Skin epidermis (tissue), 12 donors: ENCODE data around the gene RNF207.

ENCODE experiments used
- H3K27ac ChIP-seq, 21 experiments: fragments of 200-600 bp; sonication (generic) in 11 of 21; one replicate each; pipeline ENCODE4 v1.5.0; 2020; ENCODE audit warnings: mild to moderate bottlenecking in 3 of 21, inconsistent platforms in 2 of 21, moderate library complexity in 2 of 21
- H3K4me3 ChIP-seq, 7 experiments: fragments of 200-600 bp; sonication (generic) in 2 of 7; one replicate each; pipeline ENCODE4 v1.5.0; 2020; ENCODE audit warnings: inconsistent platforms in 2 of 7, mild to moderate bottlenecking in 2 of 7, moderate library complexity in 1 of 7

RNF207 gene

GRCh38 chr1:6197746-6198427, 8.0 kb upstream of the RNF207 start:
- H3K4me3 ChIP-seq, result peak overlapping the region; percentile 85 to 100 (median 95)
- peak overlapping the region in 3 of 21 experiments; percentile 91 to 95 (median 95) for H3K27ac ChIP-seq

DNA sequence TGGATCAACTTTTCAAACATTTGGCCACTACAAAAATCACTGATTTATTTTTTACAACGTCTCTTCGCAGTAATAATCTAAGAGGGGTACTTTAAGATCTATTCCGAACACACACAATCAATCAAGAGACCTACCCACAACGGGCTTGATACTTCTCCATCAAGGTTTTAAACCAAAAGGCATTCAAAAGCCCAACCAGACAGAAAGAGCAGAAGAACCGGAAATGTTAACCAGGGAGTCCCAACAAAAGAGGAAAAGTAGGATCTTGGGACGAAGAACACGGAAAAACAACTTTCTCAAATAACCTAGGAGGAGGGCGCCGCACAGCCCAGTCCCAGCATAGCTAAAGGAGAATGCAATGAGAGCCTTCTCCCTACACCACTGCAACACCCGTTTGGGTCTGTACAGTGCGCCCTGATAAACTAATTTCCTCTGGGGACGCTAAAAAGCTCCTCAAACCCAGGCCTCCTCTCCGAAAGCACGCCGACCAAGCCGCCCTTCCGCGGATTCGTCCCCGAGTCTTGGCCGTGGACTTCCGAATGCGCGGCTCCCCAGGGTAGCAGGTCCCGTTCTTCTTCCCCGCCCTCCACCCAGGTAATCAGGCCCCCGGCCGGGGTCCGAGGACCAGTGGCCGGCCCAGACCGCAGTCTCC, 7.1 kb upstream of the RNF207 start:
- Histone ChIP-seq H3K4me3 (peak overlapping the region; percentile 85 to 100 (median 95)), H3K27ac (peak overlapping the region; percentile 83 to 98 (median 92))

DNA sequence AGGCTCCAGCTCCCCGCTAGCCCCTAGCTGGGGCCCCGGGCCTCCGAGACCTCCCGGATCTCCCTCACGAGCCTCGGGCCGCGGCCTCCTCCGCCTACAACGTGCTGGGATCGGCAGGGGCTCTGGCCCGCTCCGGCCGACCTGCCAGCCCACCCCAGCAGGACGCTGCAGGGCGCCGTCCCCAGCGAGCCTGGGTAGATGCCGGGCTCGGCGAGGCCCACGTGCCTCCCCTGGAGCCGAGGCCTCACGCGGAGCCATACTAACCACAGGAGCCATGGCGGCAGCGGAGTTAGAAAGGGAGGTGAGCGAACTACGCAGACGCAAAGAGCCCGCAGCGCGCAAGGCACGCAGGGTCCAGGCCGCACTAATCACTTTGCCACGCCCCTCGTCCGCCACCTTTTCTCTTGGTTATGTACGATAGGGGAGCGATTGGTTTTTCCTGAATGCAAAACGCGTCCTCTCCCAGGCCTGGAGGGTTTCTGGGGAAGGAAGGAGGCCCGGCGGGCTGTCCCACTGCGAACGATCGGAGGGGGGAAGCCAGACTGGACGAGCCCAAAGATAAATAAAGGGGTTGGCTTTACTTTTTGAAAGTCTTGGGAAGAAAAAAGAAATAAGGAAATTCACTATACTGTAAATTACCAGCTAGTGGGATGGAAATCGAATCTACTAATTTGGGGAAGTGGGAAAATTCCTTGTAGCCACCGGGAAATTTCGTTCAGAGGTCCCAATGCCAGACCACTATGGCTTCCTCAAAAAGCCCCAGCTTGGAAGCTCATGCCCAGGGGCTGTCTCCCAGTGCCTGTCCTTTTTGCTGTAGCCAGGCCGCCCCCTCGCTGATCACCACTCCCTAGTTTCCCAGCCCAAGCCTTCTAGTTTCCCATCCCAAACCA, 6.4 kb upstream of the RNF207 start, which contains the start of gene RPL22:
RPL22 (minus strand) TSS at position 298 of the 890 bp plus-strand sequence; CDS start at position 276, 22 bp downstream.
- H3K27ac ChIP-seq, result peak within 1 kb of the TSS; percentile 83 to 98 (median 92)
- peak within 1 kb of the TSS; percentile 85 to 100 (median 95) for H3K4me3 ChIP-seq

DNA sequence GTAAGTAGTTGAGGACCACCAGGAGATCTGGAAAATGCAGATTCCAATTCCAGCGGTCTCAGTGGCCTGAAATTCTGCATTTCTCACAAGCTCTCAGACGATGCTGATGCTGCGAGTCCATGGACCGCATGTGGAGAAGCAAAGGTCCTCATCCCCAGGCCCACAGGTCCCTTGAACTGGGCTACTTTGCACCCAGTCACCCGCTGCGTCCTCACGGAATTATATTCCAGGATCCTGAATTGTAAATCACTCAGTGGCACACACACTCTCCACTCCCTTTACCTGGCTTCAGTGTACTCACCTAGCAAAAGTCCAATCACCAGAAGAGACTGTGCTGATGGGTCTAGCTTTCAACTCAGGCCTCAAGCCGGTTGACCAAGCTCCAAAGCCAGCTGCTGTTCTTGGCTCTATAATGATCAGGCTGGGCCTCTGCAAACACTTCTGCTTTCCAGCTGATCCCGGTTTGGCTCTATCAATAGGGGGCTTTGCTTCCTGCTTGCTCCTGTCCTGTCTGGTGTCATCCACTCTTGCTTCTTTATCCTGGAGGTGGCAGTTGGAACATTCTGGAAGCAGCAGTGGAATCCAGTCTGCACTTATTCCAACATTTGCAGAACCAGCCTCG, 5.6 kb upstream of the RNF207 start:
- Histone ChIP-seq H3K4me3 (peak overlapping the region; percentile 21 to 100 (median 91)), H3K27ac (peak overlapping the region in 20 of 21 experiments; percentile 83 to 98 (median 92))

GRCh38 chr1:6202256-6202655, 3.7 kb upstream of the RNF207 start:
- no peak overlapping the region for H3K4me3 ChIP-seq
- no peak overlapping the region for H3K27ac ChIP-seq

GRCh38 chr1:6206520-6206855, 569 bp downstream of the RNF207 start:
- Histone ChIP-seq H3K4me3 (peak overlapping the region; percentile 28 to 50 (median 35)), H3K27ac (peak overlapping the region in 10 of 21 experiments; percentile 4 to 60 (median 41))

DNA sequence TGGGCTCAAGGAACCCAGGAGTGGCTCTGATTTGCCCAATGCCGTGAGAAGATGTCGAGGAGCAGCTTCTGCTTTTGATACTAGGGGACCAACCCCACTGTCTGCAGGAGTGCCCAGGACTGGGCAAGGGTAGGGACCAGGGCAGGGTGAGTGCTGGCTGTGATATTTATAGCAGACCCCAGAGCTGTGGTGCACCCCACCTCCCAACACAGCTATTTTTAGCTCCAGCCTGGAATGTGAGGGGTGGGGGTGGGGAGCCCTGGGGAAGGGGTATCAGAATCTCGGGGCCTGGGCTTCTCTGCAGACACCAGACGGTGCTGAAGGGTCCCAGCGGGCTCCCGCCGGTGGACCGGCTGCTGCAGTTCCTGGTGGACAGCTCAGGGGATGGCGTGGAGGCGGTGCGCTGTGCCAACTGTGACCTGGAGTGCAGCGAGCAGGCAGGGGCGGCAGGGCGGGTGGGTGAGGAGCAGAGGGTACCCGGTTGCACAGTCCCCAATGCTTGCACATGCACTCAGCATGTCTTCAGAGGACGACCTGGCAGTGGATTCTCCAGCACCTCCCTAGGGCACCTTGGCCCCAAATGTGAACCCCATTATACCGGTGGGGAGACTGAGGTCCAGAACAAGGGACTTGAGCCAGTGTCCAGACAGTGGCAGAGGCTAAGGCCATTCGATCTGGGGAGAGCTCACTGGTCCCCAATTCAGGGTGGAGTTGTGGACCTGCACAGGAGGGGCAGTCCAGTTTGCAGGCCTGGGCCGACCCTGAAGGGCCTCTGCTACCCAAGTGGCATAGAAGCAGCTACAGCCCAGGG, 1.4 kb downstream of the RNF207 start:
- no peak overlapping the region for H3K27ac ChIP-seq
- peak overlapping the region in 1 of 7 experiments; percentile 50 for H3K4me3 ChIP-seq

GRCh38 chr1:6207921-6208320, 2.0 kb downstream of the RNF207 start:
- no peak overlapping the region for H3K27ac ChIP-seq
- H3K4me3 ChIP-seq, result no peak overlapping the region

DNA sequence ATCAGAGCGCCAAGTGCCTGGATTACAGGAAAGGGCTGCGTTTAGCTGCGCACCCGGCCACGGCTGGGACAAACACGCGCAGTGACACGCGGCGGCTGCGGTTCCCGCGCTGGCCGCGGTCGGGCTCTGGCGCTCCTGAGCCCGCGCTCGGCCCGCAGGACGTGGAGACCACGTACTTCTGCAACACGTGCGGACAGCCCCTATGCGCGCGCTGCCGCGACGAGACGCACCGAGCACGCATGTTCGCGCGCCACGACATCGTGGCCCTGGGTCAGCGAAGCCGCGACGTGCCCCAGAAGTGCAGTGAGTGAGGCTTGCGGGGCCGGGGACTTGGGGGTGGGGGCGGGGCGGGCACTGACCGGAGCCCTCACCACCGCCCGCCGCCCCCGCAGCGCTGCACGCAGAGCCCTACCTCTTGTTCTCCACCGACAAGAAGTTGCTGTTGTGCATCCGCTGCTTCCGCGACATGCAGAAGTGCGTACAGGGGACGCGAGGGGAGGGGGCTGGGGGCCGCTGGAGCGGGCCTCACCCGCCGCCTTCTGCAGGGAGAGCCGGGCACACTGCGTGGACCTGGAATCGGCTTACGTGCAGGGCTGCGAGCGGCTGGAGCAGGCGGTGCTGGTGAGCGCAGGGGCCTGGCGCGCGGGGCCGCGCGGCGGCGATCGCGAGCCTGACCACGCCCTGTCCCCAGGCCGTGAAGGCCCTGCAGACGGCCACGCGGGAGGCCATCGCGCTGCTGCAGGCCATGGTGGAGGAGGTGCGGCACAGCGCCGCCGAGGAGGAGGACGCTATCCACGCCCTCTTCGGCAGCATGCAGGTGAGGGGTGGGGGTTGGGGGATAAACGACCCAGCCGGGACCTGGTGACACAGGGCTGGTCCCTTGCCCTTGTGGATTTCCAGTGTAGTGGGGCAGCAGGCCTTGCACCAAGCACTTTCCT, 3.1 kb downstream of the RNF207 start:
- H3K27ac ChIP-seq, result peak overlapping the region in 2 of 21 experiments; percentile 7 to 27
- peak overlapping the region; percentile 15 to 40 (median 30) for H3K4me3 ChIP-seq

DNA sequence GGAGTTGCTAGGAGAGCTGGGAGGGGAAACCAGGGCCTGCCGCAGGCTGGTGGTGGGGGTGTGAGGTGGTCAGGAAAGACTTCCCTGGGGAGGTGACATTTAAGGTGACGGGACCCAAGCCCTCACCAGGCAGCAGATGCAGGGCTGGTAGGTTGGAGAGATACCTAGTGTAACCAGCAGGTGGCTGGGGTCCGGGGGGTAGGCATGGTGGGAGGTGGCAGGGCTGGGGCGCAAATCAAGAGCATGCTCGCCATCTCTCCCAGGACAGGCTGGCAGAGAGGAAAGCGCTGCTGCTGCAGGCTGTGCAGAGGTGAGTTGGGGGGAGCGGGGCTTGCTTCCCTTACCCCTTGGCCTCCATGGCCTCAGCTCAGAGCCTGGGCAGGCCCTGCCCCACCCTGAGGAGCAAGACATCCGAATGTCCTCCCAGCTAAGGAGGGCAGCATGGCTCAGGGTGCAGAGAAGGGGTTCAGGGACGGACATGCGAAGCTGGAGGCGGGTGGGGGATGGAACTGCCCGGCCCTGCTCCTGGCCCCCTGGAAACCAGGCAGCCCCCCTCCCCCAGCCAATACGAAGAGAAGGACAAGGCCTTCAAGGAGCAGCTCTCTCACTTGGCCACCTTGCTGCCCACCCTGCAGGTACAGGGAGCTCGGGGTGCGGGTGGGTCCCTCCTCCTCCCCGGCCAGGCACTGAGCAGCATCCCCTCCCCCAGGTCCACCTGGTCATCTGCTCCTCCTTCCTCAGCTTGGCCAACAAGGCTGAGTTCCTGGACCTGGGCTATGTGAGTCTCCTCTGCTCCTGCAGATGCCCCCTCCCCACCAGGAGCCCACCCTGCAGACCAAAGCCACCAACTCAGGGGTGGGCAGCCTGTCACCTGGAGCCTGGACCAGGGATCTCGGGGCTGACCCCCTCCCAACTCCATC, 4.0 kb downstream of the RNF207 start:
- peak overlapping the region in 3 of 7 experiments; percentile 18 to 40 (median 31) for H3K4me3 ChIP-seq
- H3K27ac ChIP-seq, result no peak overlapping the region

DNA sequence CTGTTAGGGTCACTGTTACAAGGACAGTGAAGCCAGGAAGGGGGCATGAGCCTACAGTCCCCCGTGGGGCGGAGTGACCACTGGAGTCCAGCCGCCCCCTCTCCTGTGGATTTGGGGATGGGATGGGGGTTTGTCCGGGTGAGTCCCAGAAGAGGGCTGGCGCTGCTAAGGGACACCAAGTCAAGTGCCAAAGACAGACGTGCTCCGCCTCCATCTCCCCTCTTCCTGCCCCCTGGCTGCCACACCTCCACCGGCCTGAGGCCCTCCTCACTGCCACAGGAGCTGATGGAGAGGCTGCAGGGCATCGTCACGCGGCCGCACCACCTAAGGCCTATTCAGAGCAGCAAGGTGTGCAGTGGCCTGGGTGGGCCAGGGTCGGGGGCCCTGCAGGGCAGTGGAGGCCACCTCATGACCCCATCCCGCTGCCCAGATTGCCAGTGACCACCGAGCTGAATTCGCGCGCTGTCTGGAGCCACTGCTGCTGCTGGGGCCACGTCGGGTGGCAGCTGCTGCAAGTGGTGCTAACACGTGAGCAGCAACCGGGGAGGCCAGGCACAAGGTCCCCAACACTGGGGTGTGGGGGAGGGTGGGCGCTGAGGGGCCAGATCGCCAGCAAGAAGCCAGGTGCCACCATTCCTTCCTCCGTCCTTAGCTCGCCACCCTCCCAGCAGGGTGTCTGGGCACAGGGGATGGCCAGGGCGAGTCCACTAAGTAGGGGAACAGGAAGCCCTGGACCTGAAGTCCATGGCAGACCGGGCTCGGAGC, 4.9 kb downstream of the RNF207 start:
- no peak overlapping the region for H3K27ac ChIP-seq

DNA sequence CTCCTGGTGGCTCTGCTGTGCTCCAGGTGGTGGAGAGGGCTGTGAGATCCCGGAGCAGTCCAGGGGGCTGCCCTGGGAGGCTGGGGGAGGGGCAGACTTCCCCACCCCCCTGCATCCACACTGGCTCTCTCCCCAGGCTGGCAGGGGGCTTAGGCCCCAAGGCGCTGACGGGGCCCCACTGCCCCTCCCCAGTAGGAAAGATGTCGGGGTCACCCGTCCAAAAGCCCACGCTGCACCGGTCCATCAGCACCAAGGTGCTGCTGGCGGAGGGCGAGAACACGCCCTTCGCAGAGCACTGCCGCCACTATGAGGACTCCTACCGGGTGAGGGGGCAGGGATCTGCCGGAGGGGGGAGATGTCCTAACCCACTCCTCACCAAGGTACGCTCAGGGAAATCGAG, 5.8 kb downstream of the RNF207 start:
- Histone ChIP-seq H3K4me3 (no peak overlapping the region), H3K27ac (no peak overlapping the region)

More for the DNA sequence above, 4.9 kb downstream of the RNF207 start:
- no peak overlapping the region for H3K4me3 ChIP-seq

DNA sequence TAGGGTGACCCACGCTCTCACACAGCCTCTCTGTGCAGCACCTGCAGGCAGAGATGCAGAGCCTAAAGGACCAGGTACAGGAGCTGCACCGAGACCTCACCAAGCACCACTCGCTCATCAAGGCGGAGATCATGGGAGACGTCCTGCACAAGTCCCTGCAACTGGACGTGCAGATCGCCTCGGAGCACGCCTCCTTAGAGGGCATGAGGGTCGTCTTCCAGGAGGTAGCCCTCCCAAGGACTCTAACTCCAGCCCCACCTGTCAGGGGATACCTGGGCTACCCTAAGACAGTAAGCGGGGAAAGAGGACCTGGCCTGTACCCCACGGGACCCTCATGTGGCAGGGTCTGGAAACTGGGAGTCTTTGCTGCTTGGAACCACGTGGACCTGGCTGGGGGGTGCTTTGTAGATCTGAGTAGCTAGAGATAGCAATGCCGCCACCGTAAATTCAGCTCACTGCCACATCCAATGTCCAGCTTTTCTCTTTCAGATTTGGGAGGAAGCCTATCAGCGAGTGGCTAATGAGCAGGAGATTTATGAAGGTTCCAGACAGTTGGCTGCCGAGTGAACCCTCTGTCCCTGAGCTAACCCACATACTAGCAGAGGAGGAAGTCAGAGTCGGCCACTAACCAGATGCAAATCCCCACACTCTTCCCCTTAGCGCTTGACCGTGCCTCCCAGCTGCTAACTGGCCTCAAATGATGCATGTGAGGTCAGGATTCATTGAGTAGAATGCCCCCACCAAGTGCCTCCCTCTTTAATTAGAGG, 6.5 kb downstream of the RNF207 start:
- H3K4me3 ChIP-seq, result no peak overlapping the region
- H3K27ac ChIP-seq, result no peak overlapping the region

DNA sequence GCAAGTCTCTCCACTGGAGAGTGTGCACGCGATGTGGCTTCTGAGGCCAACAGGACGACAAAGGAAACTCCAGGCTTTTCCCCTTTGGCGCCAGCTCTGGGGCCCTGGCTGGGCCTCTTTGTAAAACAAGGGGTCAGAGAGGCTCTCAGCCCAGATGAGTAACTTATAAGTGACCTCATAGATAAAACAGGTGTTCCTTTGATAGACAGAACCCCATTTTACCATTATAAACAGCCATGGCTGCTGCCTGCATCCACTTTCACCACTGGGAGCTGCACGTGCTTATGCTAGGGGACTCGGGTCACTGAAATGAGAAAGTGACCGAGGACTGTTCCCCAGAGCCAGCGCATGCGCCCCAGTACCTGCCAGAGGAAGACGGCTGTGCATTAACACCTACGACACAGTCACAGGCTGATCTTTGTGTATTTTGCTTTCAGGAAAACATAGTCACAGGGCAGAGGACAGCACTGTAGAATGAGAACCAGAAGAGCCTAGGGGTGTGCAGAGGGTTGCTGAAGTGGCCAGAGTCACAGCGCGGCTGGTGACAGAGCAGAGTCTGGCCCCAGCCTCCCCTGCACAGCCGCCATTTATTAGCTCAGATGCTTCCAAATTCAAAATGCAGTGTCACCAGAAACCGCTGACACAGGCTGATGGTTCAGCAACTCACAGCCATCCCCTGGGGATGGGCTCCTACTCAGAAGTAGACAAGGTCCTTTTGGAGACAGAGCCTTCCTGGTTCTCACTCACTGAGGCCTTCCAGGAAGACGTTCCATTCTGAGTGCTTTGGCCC, 12.7 kb downstream of the RNF207 start:
- peak overlapping the region in 1 of 21 experiments; percentile 14 for H3K27ac ChIP-seq
- no peak overlapping the region for H3K4me3 ChIP-seq
